KOPT-K1 (cell line): ENCODE measurements around the gene S100A4.
"Not testable (repeated sequence)": the region's sequence is repeated elsewhere in the genome, so short reads cannot be mapped to it uniquely, and the experiment has no call there.

ENCODE experiments used
- H3K27ac ChIP-seq: fragments of 200-600 bp; sonication (generic); 2 replicates; pipeline ENCODE4 v1.5.1; 2016; ENCODE audit warnings: antibody characterized with exemption, mild to moderate bottlenecking, low read depth, low read length; ENCODE audit not compliant: poor library complexity, severe bottlenecking
- H3K36me3 ChIP-seq: fragments of 200-600 bp; sonication (generic); 2 replicates; pipeline ENCODE4 v1.5.1; 2017; ENCODE audit warnings: antibody characterized with exemption, mild to moderate bottlenecking, low read length, moderate library complexity; ENCODE audit not compliant: insufficient read depth
- H3K9me3 ChIP-seq: fragments of 200-600 bp; sonication (generic); 2 replicates; pipeline ENCODE4 v1.5.1; 2017; ENCODE audit warnings: antibody characterized with exemption, low read length, mild to moderate bottlenecking; ENCODE audit not compliant: insufficient read depth, poor library complexity, severe bottlenecking

Gene S100A4

DNA sequence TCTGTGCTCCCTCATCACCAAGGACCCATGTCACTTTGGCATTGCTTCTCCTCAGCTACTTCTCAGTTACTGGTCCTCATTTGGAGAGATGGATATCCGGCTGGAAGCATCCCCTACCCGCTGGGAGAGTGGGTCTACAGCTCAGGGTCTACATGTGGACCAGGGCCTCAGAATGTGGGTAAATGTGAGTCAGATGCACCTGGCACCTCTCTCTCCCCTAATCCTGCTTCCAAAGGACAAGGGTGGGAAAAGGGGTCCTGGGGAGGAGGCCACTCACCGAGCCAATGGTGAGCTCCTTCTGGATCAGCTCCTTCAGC, 10.7 kb downstream of the S100A4 start:
- no peaks in the 10 kb centered on the region for H3K9me3 ChIP-seq
- H3K36me3 ChIP-seq: no peaks in the 10 kb centered on the region
- H3K27ac ChIP-seq: no peak overlapping the region

DNA sequence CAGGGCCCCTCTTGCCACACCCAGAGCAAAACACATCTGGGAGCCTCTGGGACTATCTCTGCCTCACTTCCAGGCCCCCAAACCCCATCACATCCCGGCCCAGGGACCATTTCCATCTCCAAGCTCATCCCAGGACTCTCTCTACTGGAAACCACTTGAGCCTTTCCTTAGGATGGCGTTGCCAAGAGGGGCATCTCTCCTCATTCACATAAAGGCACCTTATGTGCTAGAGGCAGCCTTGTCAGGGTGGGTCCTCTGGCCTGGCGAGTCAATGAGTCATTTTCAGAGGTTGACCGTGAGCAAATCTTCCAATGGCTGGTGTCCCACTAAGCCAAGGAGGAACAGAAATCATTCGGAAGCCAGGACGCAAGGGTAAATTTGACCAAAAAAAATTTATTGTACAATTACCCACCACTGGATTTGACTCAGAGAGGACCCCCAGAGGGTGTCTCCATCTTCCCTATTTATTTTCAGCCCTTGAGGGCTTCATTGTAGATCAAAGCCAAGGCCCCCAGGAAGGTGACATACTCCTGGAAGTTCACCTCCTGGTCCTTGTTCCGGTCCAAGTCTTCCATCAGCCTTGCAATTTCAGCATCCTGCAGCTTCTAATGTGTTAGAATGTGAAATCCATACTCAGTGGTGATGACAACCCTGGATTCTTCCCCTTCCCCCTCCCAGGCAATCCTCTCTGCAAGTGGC, 11.2 kb downstream of the S100A4 start:
- Histone ChIP-seq H3K9me3 (no peaks in the 10 kb centered on the region), H3K36me3 (no peaks in the 10 kb centered on the region), H3K27ac (no peak overlapping the region)

DNA sequence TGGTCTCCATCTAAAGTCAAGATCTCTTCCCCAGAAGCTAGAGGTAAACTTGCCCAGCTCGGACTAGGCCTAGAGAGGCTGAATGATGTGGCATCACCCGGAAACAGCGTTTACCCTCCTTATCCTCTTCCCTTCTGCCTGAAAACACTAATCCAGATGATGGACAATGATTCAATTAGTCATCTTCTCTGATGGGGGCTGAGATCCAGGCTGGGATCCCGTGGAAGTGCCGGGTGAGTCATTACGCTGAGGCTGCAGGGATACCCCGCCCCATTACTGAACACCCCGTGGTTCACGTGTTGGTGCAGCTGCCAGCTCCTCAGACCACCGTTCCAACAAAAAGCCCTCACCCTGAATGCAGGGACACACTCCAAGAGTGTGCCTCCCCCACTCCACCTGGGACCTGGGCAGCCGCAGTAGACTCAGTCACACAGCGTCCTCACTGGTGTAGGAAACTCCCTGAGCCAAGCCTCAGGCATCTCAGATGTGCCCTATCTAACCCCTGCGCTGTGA, 11.9 kb downstream of the S100A4 start:
- H3K27ac ChIP-seq: no peak overlapping the region
- no peaks in the 10 kb centered on the region for H3K9me3 ChIP-seq

DNA sequence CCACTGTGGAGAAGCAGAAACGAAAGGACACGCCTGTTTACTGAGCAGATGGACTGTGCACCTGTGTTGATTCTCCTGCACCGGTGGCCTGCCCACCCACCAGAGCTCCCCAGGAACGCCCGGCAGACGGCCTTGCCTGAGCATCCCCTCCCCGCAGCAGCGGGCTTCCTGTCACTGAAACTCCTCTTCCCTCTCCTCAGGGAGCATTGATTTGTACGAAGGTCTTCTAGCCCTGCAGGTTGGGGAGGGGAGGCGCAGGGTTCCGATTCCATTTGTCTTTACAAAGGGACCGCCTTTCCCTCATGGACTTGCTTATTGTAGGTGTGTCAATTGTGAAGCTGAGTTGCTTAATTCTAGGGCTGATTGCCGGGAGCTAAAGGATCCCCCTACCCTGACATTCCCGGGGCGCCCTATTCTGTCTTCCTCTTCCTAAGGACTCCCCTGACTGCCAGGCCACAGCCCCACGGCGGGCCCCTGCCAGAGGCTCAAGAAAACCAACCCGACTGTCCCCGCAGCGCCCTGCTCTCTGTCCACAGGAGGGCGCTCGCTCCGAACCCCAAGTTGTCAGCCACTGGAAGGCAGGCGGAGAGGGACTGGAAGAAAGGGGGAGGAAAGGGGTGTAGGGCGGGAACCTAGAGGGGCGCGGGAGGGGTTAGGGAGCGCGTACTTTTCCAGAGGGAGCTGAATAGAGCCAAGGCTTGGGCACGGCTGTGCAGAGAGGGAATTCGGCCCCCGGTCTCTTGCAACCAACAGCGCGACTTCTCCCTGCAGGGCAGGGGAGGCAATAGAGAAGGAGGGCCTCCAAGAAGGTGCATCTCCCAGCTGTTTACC, 12.6 kb downstream of the S100A4 start:
- H3K27ac ChIP-seq: no peak overlapping the region

More for the DNA sequence above, 11.9 kb downstream of the S100A4 start:
- H3K36me3 ChIP-seq: no peaks in the 10 kb centered on the region

DNA sequence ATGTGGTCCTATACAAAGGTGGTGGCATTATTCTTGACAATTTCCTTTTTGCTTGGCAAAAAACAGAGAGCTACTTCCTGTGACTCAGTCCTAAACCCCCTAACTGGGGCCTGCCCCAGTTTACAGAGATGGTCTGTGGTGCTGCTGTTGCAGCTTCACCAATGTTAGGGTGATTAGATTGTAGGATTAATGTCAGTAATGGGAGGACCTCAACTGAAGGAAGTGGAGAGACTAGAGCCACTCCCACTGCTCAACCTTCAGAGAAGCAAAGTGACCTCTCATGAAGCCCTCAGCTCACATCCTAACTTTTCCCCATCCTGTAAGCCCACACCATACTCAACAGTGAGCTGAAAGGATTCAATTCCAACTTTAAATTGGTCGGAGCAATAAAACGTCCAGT, 13.4 kb downstream of the S100A4 start:
- Histone ChIP-seq H3K9me3 (no peaks in the 10 kb centered on the region), H3K27ac (no peak overlapping the region), H3K36me3 (no peaks in the 10 kb centered on the region)

More for the DNA sequence above, 12.6 kb downstream of the S100A4 start:
- no peaks in the 10 kb centered on the region for H3K9me3 ChIP-seq
- no peaks in the 10 kb centered on the region for H3K36me3 ChIP-seq

DNA sequence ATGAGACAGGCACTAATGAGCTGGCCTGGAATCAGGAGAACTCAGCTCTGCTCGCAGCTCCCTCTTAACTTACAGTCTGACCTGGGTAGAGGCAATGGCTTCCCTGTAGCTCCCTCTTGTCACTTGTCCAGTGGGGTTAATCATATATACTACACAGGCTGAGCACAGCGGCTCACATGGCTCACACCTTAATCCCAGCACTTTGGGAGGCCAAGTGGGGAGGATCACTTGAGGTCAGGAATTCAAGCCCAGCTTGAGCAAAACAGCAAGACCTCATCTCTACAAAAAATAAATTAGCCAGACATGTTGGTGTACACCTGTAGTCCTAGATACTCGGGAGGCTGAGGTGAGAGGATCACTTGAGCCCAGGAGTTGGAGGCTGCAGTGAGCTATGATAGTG, 14.0 kb downstream of the S100A4 start:
- no peak overlapping the region for H3K27ac ChIP-seq
- no peaks in the 10 kb centered on the region for H3K9me3 ChIP-seq
- no peaks in the 10 kb centered on the region for H3K36me3 ChIP-seq

DNA sequence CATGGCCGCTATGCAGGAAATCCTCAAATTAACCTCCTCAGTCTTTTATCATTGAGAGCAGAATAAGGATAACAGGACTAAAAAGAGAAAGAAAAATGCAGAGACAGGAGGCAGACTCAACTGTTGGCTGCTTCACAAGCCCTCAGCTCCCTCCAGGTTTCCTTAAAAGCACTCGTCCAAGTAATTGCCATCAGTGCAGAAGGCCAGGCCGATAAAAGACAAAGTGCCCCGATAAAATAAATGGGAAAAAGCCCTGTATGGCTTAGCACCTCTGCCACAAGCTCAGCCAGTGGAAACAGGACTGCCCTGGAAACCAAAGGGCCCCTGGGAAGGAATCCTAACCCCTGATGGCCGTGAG, 17.9 kb downstream of the S100A4 start:
- Histone ChIP-seq H3K36me3 (no peaks in the 10 kb centered on the region), H3K9me3 (no peaks in the 10 kb centered on the region), H3K27ac (no peak overlapping the region)

DNA sequence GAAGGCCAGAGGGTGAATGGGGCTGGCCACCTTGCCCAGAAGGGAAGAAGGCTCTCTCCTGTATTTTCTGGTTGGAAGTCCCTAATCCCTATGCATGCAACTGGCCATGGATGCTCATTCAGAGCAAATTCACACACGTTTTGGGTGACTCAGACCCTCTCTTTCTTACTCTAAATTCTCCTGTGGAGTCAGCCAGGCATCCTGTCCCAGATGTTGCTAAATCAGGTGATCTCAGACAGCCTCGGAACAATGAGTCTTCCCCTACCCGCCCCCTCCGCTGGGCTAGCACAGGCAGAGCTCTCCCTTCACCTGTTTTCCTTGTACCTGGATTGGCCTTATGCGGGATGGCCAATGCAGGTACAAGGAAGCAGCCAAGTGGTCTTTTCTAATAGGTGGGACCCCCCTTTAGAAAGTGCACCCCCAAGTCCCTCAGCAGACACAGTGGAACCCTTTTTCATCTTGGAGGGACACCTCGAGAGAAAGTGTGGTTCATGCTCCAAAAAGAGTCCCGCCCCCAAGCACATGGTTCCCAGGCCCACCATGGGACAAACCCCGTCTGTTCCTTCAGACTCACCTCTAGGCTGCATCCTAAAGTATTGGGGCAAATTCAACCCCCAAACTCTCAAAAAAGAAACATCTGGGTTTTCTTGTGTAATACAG, 18.5 kb downstream of the S100A4 start:
- H3K27ac ChIP-seq: no peak overlapping the region
- no peaks in the 10 kb centered on the region for H3K36me3 ChIP-seq
- H3K9me3 ChIP-seq: no peaks in the 10 kb centered on the region

DNA sequence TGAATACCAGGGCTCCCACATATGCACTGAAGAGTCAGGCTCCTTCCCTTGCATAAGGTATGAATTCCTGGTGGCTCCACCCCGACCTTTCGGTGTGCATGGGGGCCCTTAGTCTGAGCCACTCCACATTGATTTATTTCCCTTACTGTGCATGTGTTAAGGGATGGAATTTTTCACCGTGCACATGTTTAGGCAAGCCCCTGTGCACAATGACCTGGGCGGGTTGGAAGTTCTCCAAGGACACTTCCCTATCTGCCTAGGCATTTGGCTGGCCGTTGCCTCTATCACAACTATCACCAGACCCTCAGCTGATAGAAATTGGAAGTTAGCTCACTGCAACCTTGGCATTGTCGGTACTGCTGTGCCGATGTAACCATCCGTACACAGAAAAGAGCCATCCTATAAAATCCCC, 19.5 kb downstream of the S100A4 start:
- Histone ChIP-seq H3K27ac (no peak overlapping the region), H3K36me3 (no peaks in the 10 kb centered on the region), H3K9me3 (no peaks in the 10 kb centered on the region)

DNA sequence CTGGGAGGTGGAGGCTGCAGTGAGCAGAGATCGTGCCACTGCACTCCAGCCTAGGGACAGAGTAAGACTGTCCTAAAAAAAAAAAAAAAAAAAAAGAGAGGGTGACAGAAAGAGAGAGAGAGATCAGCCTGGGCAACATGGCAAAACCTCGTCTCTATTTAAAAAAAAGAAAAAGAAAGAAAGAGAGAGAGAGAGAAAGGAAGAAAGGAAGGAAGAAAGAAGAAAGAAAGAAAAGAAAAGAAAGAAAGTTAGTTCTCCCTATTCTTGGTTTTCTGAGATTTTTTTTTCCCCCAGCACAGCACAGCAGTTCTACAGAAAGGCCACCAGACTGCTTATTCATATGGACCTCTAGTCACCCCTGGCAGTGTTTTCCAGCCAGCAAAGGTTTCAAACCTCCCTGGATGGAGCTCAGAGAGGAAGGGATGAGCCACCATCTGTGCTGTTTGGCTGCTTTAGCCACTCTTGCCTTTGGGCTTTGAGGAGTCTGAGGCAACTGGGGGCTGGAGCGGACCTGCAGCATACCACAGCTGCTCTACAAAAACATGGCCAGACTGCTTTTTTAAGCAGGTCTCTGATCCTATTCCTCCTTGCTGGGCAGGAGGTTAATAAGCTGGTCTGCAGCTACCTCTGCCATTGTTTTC, 20.4 kb downstream of the S100A4 start:
- Histone ChIP-seq H3K36me3 (no peaks in the 10 kb centered on the region), H3K9me3 (no peaks in the 10 kb centered on the region), H3K27ac (no peak overlapping the region)

DNA sequence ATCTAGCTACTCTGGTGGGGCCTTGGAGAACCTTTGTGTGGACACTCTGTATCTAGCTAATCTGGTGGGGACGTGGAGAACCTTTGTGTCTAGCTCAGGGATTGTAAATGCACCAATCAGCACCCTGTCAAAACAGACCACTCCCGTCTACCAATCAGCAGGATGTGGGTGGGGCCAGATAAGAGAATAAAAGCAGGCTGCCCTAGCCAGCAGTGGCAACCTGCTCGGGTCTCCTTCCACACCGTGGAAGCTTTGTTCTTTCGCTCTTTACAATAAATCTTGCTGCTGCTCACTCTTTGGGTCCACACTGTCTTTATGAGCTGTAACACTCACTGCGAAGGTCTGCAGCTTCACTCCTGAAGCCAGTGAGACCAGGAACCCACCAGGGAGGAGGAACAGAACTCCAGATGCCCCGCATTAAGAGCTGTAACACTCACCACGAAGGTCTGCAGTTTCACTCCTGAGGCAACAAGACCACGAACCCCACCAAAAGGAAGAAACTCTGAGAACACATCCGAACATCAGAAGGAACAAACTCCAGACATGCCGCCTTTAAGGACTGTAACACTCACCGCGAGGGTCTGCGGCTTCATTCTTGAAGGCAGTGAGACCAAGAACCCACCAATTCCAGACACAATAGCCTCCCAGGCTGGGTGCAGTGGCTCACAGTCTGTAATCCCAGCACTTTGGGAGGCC, 23.1 kb downstream of the S100A4 start:
- H3K36me3 ChIP-seq, H3K9me3 ChIP-seq, H3K27ac ChIP-seq: not testable (repeated sequence)

DNA sequence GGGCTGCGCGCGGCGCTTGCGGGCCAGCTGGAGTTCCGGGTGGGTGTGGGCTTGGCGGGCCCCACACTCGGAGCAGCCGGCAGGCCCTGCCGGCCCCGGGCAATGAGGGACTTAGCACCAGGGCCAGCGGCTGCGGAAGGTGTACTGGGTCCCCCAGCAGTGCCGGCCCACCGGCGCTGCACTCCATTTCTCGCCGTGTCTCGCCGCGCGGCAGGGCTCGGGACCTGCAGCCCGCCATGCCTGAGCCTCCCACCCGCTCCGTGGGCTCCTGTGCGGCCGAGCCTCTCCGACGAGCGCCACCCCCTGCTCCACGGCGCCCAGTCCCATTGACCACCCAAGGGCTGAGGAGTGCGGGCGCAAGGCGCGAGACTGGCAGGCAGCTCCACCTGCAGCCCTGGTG, 23.8 kb downstream of the S100A4 start:
- not testable (repeated sequence) for H3K9me3 ChIP-seq, H3K27ac ChIP-seq, H3K36me3 ChIP-seq

DNA sequence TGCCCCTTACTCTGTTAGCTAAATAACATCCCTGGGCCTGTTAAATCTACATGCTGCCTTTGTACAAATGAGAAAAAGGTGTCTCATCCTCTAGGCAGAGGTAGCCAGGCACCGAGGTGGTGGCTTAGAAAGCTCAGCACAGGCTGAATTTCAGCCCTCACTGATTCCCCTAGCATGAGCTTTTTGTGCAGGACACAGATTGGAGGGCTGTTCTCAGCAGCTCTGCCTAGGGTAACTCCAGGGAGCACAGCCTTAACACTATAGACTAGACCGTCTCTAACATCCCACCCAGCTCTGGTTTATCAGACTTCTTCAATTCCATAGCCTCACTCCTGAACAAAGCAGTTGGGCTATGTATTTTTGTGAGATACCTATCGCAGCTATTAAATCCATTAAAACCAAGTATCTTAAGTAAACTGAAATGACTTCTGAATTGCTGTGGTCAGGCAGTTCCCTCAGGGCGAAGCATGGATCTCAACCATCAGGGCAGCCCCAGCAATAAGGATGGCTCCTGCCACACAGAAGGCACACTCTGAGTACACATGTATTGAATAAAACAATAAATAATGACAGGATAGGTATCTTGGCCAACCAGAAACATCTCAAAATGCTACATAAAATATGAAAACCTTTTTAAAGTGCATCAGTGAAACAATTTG, 24.7 kb downstream of the S100A4 start:
- Histone ChIP-seq H3K36me3 (no peaks in the 10 kb centered on the region), H3K27ac (no peak overlapping the region), H3K9me3 (no peaks in the 10 kb centered on the region)

DNA sequence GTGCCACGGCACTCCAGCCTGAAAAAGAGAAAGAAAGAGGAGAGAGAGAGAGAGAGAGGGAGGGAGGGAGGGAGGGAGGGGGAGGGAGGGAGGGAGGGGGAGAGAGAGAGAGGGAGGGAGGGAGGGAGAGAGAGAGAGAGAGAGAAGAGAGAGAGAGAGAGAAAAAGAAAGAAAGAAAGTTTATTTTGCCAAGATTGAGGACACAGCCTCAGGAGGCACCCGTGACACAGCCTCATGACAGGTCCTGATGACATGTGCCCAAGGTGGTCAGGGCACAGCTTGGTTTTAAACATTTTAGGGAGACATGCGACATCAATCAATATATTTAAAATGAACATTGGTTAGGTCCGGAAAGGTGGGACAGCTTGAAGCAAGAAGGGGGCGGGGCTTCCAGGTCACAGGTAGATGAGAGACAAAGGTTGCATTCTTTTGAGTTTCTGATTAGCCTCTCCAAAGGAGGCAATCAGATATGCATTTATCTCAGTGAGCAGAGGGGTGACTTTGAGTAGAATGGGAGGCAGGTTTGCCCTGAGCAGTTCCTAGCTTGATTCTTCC, 25.4 kb downstream of the S100A4 start:
- not testable (repeated sequence) for H3K36me3 ChIP-seq, H3K27ac ChIP-seq, H3K9me3 ChIP-seq
